Stimulated activated CD8-positive, alpha-beta memory T cell treated with anti-CD3 and anti-CD28 coated beads, Interleukin-4, amount 100 ng/mL, for 24 hours (primary cell): ENCODE measurements around the gene WRAP73.

Experiments used
- DNase-seq: peaks from one replicate; pipeline ENCODE4 v3.0.0-alpha.2; 2020; ENCODE audit warnings: low read depth

Gene WRAP73

GRCh38 chr1:3646596-3646995, 3.3 kb downstream of the WRAP73 start:
- DNase-seq = no peak

GRCh38 chr1:3645666-3646355, 4.1 kb downstream of the WRAP73 start:
- DNase-seq = no peak

- no peak for DNase-seq
Observed at GRCh38 chr1:3645247-3645646, 4.7 kb downstream of the WRAP73 start.

GRCh38 chr1:3644273-3644672, 5.6 kb downstream of the WRAP73 start:
- no peak for DNase-seq

- no peak for DNase-seq
Observed at GRCh38 chr1:3642919-3643675, 6.8 kb downstream of the WRAP73 start.

- DNase-seq = no peak
Observed at GRCh38 chr1:3641816-3642215, 8.1 kb downstream of the WRAP73 start.

GRCh38 chr1:3641046-3641760, 8.7 kb downstream of the WRAP73 start:
- no peak for DNase-seq

- DNase-seq = no peak
Observed at GRCh38 chr1:3640121-3640837, 9.6 kb downstream of the WRAP73 start.

GRCh38 chr1:3639397-3639911, 10.4 kb downstream of the WRAP73 start:
- no peak for DNase-seq

GRCh38 chr1:3638676-3639075, 11.2 kb downstream of the WRAP73 start:
- DNase-seq = no peak

- no peak for DNase-seq
Observed at GRCh38 chr1:3638027-3638426, 11.9 kb downstream of the WRAP73 start.

GRCh38 chr1:3636531-3636930, 13.4 kb downstream of the WRAP73 start:
- DNase-seq = no peak

GRCh38 chr1:3636080-3636479, 13.8 kb downstream of the WRAP73 start:
- no peak for DNase-seq

GRCh38 chr1:3634059-3634800, 15.7 kb downstream of the WRAP73 start:
- DNase-seq = no peak

- DNase-seq = no peak
Observed at GRCh38 chr1:3633344-3634058, 16.4 kb downstream of the WRAP73 start.

GRCh38 chr1:3632716-3633343, 17.1 kb downstream of the WRAP73 start:
- DNase-seq = no peak

- DNase-seq = no peak
Observed at GRCh38 chr1:3632298-3632697, 17.6 kb downstream of the WRAP73 start.

GRCh38 chr1:3631320-3632260, 18.3 kb downstream of the WRAP73 start:
- no peak for DNase-seq

GRCh38 chr1:3630914-3631313, 19.0 kb downstream of the WRAP73 start:
- no peak for DNase-seq
